ENCODE measurements around the gene HRAS. TPM values are rescaled to one million over a fixed set of nuclear protein-coding genes. Genes with fewer than 3 reads are reported as not detected.

The HRAS gene
- polyA plus RNA-seq, 2 of the 4 experiments (the other 2 are of a cell fraction), result 56.3 to 86.9 TPM

DNA sequence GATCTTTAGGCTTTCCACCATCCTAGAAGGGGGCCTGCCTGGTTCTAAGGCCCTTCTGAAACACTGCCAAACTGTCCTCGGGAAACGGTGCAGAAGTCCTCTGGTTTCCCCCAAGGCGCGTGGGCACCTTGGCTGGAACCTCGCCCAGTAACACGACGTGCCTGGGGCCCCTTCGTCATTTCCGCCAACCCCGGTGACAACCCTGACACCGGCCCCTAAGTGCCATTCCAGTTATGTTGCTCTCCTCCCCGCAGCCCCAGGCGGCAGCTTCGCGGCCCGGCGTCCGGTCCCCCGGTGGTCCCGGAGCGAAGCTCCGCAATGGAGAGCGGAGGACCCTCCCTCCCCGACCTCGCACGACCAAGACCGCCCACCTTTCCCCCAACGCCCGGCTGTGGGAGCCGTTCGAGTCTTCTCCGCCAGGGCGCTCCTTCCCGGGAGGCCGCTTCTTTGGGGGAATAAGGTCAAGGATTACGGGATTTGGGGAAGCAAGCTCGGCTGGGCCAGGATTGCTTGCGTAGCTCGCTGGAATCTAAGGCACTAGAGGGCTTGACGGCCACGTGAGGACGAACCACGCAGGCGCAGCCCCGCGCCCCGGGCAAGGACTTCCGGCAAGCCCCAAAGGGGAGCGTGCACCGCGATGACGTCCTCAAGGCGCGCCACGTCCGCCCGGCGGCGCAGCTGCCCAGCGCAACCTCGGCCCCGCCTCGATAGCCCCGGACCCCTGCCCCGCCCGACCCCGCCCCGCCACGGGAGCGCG is 29.0 kb downstream of the HRAS start:
- H3K4me3 ChIP-seq, result peak overlapping the region; percentile 83
- H3K4me2 ChIP-seq, result peak overlapping the region; percentile 88
- H3K4me1 ChIP-seq, result peaks cover 15% of the 10 kb centered on the region; the same call in 2 of the 3 replicates
- H3K27ac ChIP-seq, result peak overlapping the region; percentile 97
- ATAC-seq (peak; percentile 77 to 83), FAIRE-seq (peak; percentile 82), DNase-seq (ENCODE audit: low read depth in 1 of 2, low spot score in 1 of 2) (peak; percentile 96 to 99)
- POLR2A ChIA-PET, result interaction anchor here (0.6 to 1.9 kb wide), 14 partner anchors 8 to 1870 kb away, joined by 3 to 18 read pairs (median 4); partner anchors contain the start of genes BET1L, HRAS, PTDSS2 and RIC8A
- 3% methylated on average over 38 of the region's 71 CpGs for WGBS (ENCODE audit: missing lambda C conversion rate)
- no peaks in the 10 kb centered on the region for H3K9me3 ChIP-seq
- CTCF ChIA-PET, result interaction anchor here (0.8 to 7.4 kb wide), 3 partner anchors 10 to 101 kb away, joined by 3 to 55 read pairs (median 4); no protein-coding TSS in a partner anchor
- TF ChIP-seq RCOR1 (IDR thresholded peaks at IDR 0.05; ENCODE audit: low read depth, low read length) (no peak), HOXB13 (CRISPR knock-in tag; IDR thresholded peaks at IDR 0.05; ENCODE audit: low read depth) (peak; percentile 19; the same call in 1 of the 2 replicates), HMGXB4 (CRISPR knock-in tag; IDR thresholded peaks at IDR 0.05; ENCODE audit: borderline replicate concordance) (peak; percentile 63; the same call in 1 of the 2 replicates), JUN (IDR thresholded peaks at IDR 0.05) (peak; percentile 79 to 91), CTCF (IDR thresholded peaks at IDR 0.05) (no peak), POLR2AphosphoS2 (conservative IDR thresholded peaks at IDR 0.05; ENCODE audit: low read length) (no peak), KDM1A (IDR thresholded peaks at IDR 0.05; ENCODE audit: low read depth) (no peak), FOXS1 (CRISPR knock-in tag; IDR thresholded peaks at IDR 0.05) (no peak), BHLHE40 (IDR thresholded peaks at IDR 0.05; ENCODE audit: low read depth, low read length) (peak; percentile 64; the same call in 1 of the 2 replicates), RFX5 (IDR thresholded peaks at IDR 0.05) (no peak), TP53 (CRISPR knock-in tag; IDR thresholded peaks at IDR 0.05) (peak; percentile 45; the same call in 1 of the 2 replicates), JUNB (IDR thresholded peaks at IDR 0.05) (no peak), EHF (CRISPR knock-in tag; IDR thresholded peaks at IDR 0.05) (no peak), RARB (CRISPR knock-in tag; IDR thresholded peaks at IDR 0.05) (peak; percentile 78; the same call in 1 of the 2 replicates), HDAC2 (IDR thresholded peaks at IDR 0.05) (no peak), PHF8 (IDR thresholded peaks at IDR 0.05; ENCODE audit: borderline replicate concordance, low read depth) (peak; percentile 64; the same call in 1 of the 2 replicates), NPAS2 (CRISPR knock-in tag; IDR thresholded peaks at IDR 0.05; ENCODE audit: borderline replicate concordance) (peak; percentile 69; the same call in 1 of the 2 replicates), USF2 (IDR thresholded peaks at IDR 0.05) (peak; percentile 85), CHD4 (IDR thresholded peaks at IDR 0.05; ENCODE audit: borderline replicate concordance) (no peak), GATA3 (IDR thresholded peaks at IDR 0.05; ENCODE audit: borderline replicate concordance) (no peak; the same call in 1 of the 2 replicates), EP300 (IDR thresholded peaks at IDR 0.05) (no peak), E2F6 (IDR thresholded peaks at IDR 0.05; ENCODE audit: borderline replicate concordance, low read depth) (peak; percentile 46; the same call in 1 of the 2 replicates), PBX3 (IDR thresholded peaks at IDR 0.05) (no peak), TFCP2L1 (CRISPR knock-in tag; IDR thresholded peaks at IDR 0.05) (0 out of 2 replicates have a peak, but pooled peaks have one; percentile 21), BCL3 (IDR thresholded peaks at IDR 0.05) (peak; percentile 26; the same call in 2 of the 3 replicates)
- TF ChIP-seq, protein P1, sequence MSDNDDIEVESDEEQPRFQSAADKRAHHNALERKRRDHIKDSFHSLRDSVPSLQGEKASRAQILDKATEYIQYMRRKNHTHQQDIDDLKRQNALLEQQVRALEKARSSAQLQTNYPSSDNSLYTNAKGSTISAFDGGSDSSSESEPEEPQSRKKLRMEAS (IDR thresholded peaks at IDR 0.05), result peak; percentile 94
- TF ChIP-seq, protein P2, sequence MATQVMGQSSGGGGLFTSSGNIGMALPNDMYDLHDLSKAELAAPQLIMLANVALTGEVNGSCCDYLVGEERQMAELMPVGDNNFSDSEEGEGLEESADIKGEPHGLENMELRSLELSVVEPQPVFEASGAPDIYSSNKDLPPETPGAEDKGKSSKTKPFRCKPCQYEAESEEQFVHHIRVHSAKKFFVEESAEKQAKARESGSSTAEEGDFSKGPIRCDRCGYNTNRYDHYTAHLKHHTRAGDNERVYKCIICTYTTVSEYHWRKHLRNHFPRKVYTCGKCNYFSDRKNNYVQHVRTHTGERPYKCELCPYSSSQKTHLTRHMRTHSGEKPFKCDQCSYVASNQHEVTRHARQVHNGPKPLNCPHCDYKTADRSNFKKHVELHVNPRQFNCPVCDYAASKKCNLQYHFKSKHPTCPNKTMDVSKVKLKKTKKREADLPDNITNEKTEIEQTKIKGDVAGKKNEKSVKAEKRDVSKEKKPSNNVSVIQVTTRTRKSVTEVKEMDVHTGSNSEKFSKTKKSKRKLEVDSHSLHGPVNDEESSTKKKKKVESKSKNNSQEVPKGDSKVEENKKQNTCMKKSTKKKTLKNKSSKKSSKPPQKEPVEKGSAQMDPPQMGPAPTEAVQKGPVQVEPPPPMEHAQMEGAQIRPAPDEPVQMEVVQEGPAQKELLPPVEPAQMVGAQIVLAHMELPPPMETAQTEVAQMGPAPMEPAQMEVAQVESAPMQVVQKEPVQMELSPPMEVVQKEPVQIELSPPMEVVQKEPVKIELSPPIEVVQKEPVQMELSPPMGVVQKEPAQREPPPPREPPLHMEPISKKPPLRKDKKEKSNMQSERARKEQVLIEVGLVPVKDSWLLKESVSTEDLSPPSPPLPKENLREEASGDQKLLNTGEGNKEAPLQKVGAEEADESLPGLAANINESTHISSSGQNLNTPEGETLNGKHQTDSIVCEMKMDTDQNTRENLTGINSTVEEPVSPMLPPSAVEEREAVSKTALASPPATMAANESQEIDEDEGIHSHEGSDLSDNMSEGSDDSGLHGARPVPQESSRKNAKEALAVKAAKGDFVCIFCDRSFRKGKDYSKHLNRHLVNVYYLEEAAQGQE (IDR thresholded peaks at IDR 0.05), result no peak

Data from A549 (cell line).